Hematopoietic multipotent progenitor cell treated with erythropoietin and hydrocortisone succinate and interleukin-3 and kit ligand, for 17 days (in vitro differentiated cells): ENCODE data around the gene THAP5.

Source experiments
- DNase-seq: peaks from one replicate; pipeline ENCODE4 v3.0.0-alpha.2; 2015; ENCODE audit warnings: low spot score

Gene THAP5

GRCh38 chr7:108569381-108570145, at the start of gene THAP5, which contains the start of gene DNAJB9:
TSS of gene THAP5 (minus strand) at chr7:108569706. CDS start at chr7:108569569, 137 bp downstream.
TSS of gene DNAJB9 (plus strand) at chr7:108569874. CDS start at chr7:108571727, 1,853 bp downstream.
- DNase-seq: peak; percentile 99

- DNase-seq: no peak
Measured at GRCh38 chr7:108618056-108618455, 48.5 kb upstream of the THAP5 start.

- no peak for DNase-seq
Measured at GRCh38 chr7:108614896-108615295, 45.4 kb upstream of the THAP5 start.

- DNase-seq: no peak
Measured at GRCh38 chr7:108613949-108614381, 44.5 kb upstream of the THAP5 start.

- DNase-seq: peak; percentile 78
Measured at GRCh38 chr7:108613147-108613948, 43.8 kb upstream of the THAP5 start.

GRCh38 chr7:108611268-108611667, 41.8 kb upstream of the THAP5 start:
- DNase-seq: no peak

GRCh38 chr7:108609643-108610042, 40.1 kb upstream of the THAP5 start:
- no peak for DNase-seq

- DNase-seq: no peak
Measured at GRCh38 chr7:108605559-108606201, 36.2 kb upstream of the THAP5 start.

- DNase-seq: peak; percentile 80
Measured at GRCh38 chr7:108604307-108605077, 35.0 kb upstream of the THAP5 start.

- DNase-seq: no peak
Measured at GRCh38 chr7:108603656-108604306, 34.3 kb upstream of the THAP5 start.

- no peak for DNase-seq
Measured at GRCh38 chr7:108600399-108600798, 30.9 kb upstream of the THAP5 start.

GRCh38 chr7:108598914-108599580, 29.5 kb upstream of the THAP5 start:
- no peak for DNase-seq

GRCh38 chr7:108598153-108598552, 28.6 kb upstream of the THAP5 start:
- DNase-seq: no peak

GRCh38 chr7:108596560-108596959, 27.1 kb upstream of the THAP5 start:
- no peak for DNase-seq

- peak; percentile 39 for DNase-seq
Measured at GRCh38 chr7:108592646-108593201, 23.2 kb upstream of the THAP5 start.

GRCh38 chr7:108590606-108591005, 21.1 kb upstream of the THAP5 start:
- no peak for DNase-seq

GRCh38 chr7:108589874-108590273, 20.4 kb upstream of the THAP5 start:
- DNase-seq: no peak

- DNase-seq: no peak
Measured at GRCh38 chr7:108589199-108589598, 19.7 kb upstream of the THAP5 start.

GRCh38 chr7:108586274-108586710, 16.8 kb upstream of the THAP5 start:
- no peak for DNase-seq

- DNase-seq: no peak
Measured at GRCh38 chr7:108585843-108586242, 16.3 kb upstream of the THAP5 start.
